NT2/D1 (cell line): ENCODE data around the gene CASR.

Experiments
- DNase-seq: peaks from one replicate; pipeline ENCODE4 v3.0.0-alpha.2; 2011; ENCODE audit warnings: low read depth, low spot score
- H3K27me3 ChIP-seq: 2 replicates; pipeline ENCODE4 v1.6.0; 2011; ENCODE audit warnings: mild to moderate bottlenecking; ENCODE audit not compliant: insufficient read length, insufficient read depth
- H3K36me3 ChIP-seq: 2 replicates; pipeline ENCODE4 v1.6.1; 2011; ENCODE audit warnings: mild to moderate bottlenecking, low read length, mixed read lengths; ENCODE audit not compliant: insufficient read depth, insufficient read length
- H3K4me1 ChIP-seq: 2 replicates; pipeline ENCODE4 v1.5.1; 2011; ENCODE audit not compliant: insufficient read depth, insufficient read length
- H3K4me3 ChIP-seq: 2 replicates; pipeline ENCODE4 v1.5.1; 2011; ENCODE audit warnings: low read depth; ENCODE audit not compliant: insufficient read length
- H3K9ac ChIP-seq: 2 replicates; pipeline ENCODE4 v1.6.0; 2011; ENCODE audit warnings: low read depth; ENCODE audit not compliant: insufficient read length
- H3K9me3 ChIP-seq: 2 replicates; pipeline ENCODE4 v1.5.1; 2011; ENCODE audit warnings: mild to moderate bottlenecking, low read length; ENCODE audit not compliant: insufficient read depth
- SUZ12 ChIP-seq: IDR thresholded peaks from 2 replicates; pipeline ENCODE4 v1.6.1; 2011; ENCODE audit not compliant: insufficient read length, insufficient read depth; ENCODE audit errors: extremely low read depth
- YY1 ChIP-seq: IDR thresholded peaks from 2 replicates; pipeline ENCODE4 v1.6.1; 2011; ENCODE audit not compliant: insufficient read length, insufficient read depth
- ZNF274 ChIP-seq: IDR thresholded peaks from 2 replicates; pipeline ENCODE4 v1.6.1; 2011; ENCODE audit warnings: mild to moderate bottlenecking, low read depth, low read length

CASR gene

DNA sequence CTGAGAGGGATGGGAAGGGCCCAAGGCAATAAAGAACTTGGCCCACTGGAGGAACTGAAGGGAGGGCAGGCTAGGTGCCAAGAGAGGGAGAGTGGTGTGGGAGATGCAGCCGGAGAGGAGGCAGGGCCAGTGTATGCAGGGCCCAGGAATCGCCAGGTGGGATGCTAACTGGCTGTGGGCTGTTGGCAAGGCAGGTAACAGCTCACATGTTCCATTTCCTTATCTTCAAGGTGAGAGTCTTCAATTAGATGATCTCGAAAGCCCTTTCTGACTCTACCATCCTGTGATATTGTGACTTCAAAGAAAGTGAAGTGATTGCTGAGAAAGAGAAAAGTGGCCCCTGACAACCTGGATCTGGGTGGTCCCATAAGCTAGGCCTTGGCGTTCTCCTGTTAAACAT, 49.0 kb downstream of the CASR start:
- Histone ChIP-seq H3K4me1 (no peaks in the 10 kb centered on the region), H3K36me3 (no peaks in the 10 kb centered on the region), H3K9ac (no peak overlapping the region), H3K4me3 (no peak overlapping the region), H3K9me3 (no peaks in the 10 kb centered on the region; the same call in 1 of the 2 replicates), H3K27me3 (no peaks in the 10 kb centered on the region)
- DNase-seq = no peak
- TF ChIP-seq ZNF274 (no peak), SUZ12 (no peak), YY1 (no peak)

DNA sequence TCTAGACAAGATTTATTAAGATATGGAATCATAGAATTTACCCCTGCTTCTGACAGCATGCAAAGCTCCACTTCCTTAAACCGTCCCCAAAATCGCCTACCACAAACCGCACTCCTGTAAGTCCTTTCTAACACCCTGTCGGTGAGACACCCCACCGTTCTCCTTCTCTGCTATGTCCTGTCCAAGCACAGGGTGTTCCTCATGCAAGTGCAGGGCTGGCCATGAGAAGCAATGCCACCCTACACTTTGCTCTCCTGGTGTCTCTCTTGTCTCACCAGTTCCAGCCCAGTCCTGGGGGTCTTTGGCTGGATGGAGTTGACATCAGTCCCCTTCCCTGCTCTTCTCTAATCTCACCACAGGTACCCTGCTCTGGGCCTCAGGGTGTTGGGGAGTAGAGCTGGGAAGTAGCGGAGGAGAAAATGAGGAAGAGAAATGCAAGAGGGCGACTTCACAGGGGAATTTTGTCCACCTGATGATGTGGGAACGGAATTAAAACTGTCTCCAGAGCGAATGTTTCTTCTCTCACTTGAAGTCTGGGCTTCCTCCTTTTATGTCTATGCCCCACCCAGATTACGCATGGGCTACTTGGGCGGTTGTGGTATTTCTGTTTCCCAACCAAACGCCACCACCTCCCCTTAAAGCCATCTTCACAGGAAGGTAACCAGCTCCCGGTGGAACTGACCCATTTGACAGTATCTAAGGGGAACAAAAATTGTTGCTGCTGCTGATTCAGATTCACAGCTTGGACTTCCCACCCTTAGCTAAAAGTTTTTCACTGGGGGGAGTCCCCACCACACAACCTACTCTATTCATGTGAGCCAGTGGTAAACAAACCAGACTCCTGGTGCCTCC, 49.9 kb downstream of the CASR start:
- Histone ChIP-seq H3K36me3 (no peaks in the 10 kb centered on the region), H3K9me3 (no peaks in the 10 kb centered on the region), H3K9ac (no peak overlapping the region), H3K4me1 (no peaks in the 10 kb centered on the region), H3K27me3 (no peaks in the 10 kb centered on the region), H3K4me3 (no peak overlapping the region)
- DNase-seq = no peak
- TF ChIP-seq YY1 = no peak

DNA sequence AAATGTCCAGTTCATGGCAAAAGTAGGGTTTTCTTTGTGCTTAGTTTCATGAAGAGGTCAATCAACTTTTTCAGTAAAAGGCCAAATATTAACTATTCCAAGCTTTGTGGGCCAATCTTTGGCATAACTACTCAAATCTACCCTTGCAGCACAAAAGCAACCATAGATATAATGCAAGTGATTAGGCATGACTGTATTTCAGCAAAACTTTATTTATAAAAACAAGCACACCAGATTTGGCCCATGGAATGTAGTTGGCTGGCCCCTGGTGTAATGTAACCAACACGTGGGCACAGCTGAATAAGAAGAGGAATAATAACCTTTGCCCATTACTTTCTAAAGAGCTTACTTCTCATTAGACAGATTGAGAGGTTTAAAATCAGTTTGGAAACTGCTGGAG, 50.6 kb downstream of the CASR start:
- H3K9me3 ChIP-seq = no peaks in the 10 kb centered on the region
- no peaks in the 10 kb centered on the region for H3K4me1 ChIP-seq
- H3K4me3 ChIP-seq = no peak overlapping the region
- no peaks in the 10 kb centered on the region for H3K27me3 ChIP-seq
- no peak overlapping the region for H3K9ac ChIP-seq
- H3K36me3 ChIP-seq = no peaks in the 10 kb centered on the region
- no peak for TF ChIP-seq YY1
- no peak for TF ChIP-seq SUZ12
- TF ChIP-seq ZNF274 = no peak
- DNase-seq = no peak

- Histone ChIP-seq H3K4me1 (no peaks in the 10 kb centered on the region), H3K36me3 (no peaks in the 10 kb centered on the region), H3K9me3 (no peaks in the 10 kb centered on the region), H3K27me3 (no peaks in the 10 kb centered on the region), H3K9ac (no peak overlapping the region), H3K4me3 (no peak overlapping the region)
- TF ChIP-seq SUZ12 (no peak), ZNF274 (no peak), YY1 (no peak)
- DNase-seq = no peak
Measured at GRCh38 chr3:122235147-122235546, 51.7 kb downstream of the CASR start.

DNA sequence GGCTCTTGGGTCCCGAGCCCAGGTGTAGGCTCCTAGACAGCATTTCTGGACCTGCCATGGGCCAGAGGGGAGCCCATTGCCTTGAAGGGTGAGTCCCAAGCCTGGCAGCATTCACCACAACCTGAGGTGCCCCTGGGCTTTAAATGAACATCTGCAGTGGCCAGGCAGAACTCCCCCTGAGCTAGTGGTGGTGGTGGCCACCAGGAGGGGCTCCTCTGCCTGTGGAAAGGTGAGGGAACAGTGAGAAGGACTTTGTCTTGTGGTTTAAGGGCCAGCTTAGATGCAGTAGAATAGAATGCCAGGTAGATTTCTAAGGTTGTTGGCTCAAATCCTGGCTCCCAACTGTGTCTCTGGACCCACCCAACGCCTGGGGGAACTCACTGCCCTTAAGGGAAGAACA, 55.6 kb downstream of the CASR start:
- no peak overlapping the region for H3K9ac ChIP-seq
- no peaks in the 10 kb centered on the region for H3K9me3 ChIP-seq
- H3K4me1 ChIP-seq = no peaks in the 10 kb centered on the region
- no peaks in the 10 kb centered on the region for H3K27me3 ChIP-seq
- no peak for TF ChIP-seq SUZ12
- no peak for TF ChIP-seq ZNF274
- TF ChIP-seq YY1 = no peak
- no peaks in the 10 kb centered on the region for H3K36me3 ChIP-seq
- no peak overlapping the region for H3K4me3 ChIP-seq
- no peak for DNase-seq

DNA sequence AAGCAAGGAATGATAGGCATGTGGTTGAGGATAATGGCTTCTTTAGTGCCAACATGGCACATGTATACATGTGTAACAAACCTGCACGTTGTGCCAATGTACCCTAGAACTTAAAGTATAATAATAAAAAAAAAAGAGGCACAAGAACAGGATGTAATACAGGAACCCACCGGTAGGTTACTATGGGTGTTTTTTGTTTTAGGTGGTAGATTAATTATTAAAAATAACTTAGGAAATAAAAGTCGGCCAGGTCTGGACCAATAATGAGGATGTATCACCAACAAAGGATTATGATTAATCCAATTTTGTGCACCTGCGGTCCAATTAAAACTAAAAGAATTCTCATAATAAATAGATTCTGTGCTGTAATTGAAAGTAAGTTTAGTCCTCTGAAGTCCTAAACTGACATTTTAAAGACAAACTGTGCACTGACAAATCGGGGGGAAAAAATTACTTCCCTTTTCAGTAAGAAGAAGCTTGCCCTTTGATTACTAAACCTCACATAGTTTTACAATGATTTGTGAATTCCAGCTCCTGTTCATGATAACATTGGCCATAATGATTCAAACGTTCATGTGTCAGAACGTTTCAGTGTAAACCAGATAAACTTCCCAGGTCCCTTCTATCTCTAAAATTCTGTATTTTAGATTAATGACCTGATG, 62.2 kb downstream of the CASR start:
- H3K36me3 ChIP-seq = no peaks in the 10 kb centered on the region
- TF ChIP-seq YY1 (no peak), SUZ12 (no peak)
- H3K4me1 ChIP-seq = no peaks in the 10 kb centered on the region
- no peak for DNase-seq
- H3K4me3 ChIP-seq = no peak overlapping the region
- no peak overlapping the region for H3K9ac ChIP-seq
- no peaks in the 10 kb centered on the region for H3K9me3 ChIP-seq
- no peaks in the 10 kb centered on the region for H3K27me3 ChIP-seq

- no peaks in the 10 kb centered on the region for H3K27me3 ChIP-seq
- H3K36me3 ChIP-seq = no peaks in the 10 kb centered on the region
- no peak for DNase-seq
- TF ChIP-seq YY1 (no peak), SUZ12 (no peak), ZNF274 (no peak)
- no peak overlapping the region for H3K4me3 ChIP-seq
- H3K9me3 ChIP-seq = no peaks in the 10 kb centered on the region
- no peak overlapping the region for H3K9ac ChIP-seq
- H3K4me1 ChIP-seq = no peaks in the 10 kb centered on the region
Measured at GRCh38 chr3:122246199-122246598, 62.7 kb downstream of the CASR start.
